A549 treated with CORT108297 at 1 μM for 4 hours (cell line): Measurements from ENCODE around the gene FBXO9. TPM values are rescaled to one million over a fixed set of nuclear protein-coding genes. Genes with fewer than 3 reads are reported as not detected.

ENCODE experiments used
- total RNA-seq: library from RNA; stranded (reverse); fragments of 200-300 nt; extraction: Qiagen RNA extraction; gene quantifications from 5 replicates; pipeline ENCODE4 v1.2.3, GENCODE V29; 2022

The FBXO9 gene
- 33.4 to 39.4 TPM (median 38.8 TPM) in 5 replicates for total RNA-seq

GRCh38 chr6:53065266-53066076 lies at the start of gene FBXO9:
TSS of gene FBXO9 (plus strand) at chr6:53065404. CDS start at chr6:53065790, 386 bp downstream.

GRCh38 chr6:53148684-53149083 lies 83.5 kb downstream of the FBXO9 start, which contains the start of gene GCM1:
TSS of gene GCM1 (minus strand) at chr6:53148841. CDS start at chr6:53145632, 3,209 bp downstream.

Other genes starting within 250 kb of the FBXO9 start
- not detected in 5 replicates for gene GSTA5, start 224.6 kb upstream of the FBXO9 start, total RNA-seq
- not detected in 5 replicates for gene GSTA3, start 155.7 kb upstream of the FBXO9 start, total RNA-seq
- 7.7 to 11.0 TPM (median 8.5 TPM) in 5 replicates for gene GSTA4, start 70.1 kb upstream of the FBXO9 start, total RNA-seq
- gene CILK1, start 3.6 kb upstream of the FBXO9 start, total RNA-seq, result 1.8 to 2.8 TPM (median 2.5 TPM) in 5 replicates
- 0.02 to 0.03 TPM in 2 of 5 replicates, not detected in the others for gene GCM1, start 83.4 kb downstream of the FBXO9 start, total RNA-seq